Osteoblast (primary cell): Measurements from ENCODE around the gene HFE. TPM values are rescaled to one million over a fixed set of nuclear protein-coding genes. Genes with fewer than 3 reads are reported as not detected.

ENCODE experiments used
- DNase-seq: peaks from one replicate; pipeline ENCODE4 v3.0.0; 2011; ENCODE audit warnings: low spot score, mixed read lengths; ENCODE audit not compliant: insufficient read length; ENCODE audit errors: missing footprints
- H2AFZ ChIP-seq: 2 replicates; pipeline ENCODE4 v1.6.0; 2011; ENCODE audit warnings: mild to moderate bottlenecking, low read length
- H3K27ac ChIP-seq: 2 replicates; pipeline ENCODE4 v1.5.1; 2011; ENCODE audit warnings: mild to moderate bottlenecking, low read depth, low read length, moderate library complexity
- H3K27me3 ChIP-seq: 2 replicates; pipeline ENCODE4 v1.6.0; 2012; ENCODE audit warnings: mild to moderate bottlenecking, control low read depth, inconsistent platforms, low read length, moderate library complexity; ENCODE audit not compliant: insufficient read depth
- H3K36me3 ChIP-seq: 2 replicates; pipeline ENCODE4 v1.5.1; 2011; ENCODE audit warnings: mild to moderate bottlenecking, low read length, control low read depth, moderate library complexity; ENCODE audit not compliant: insufficient read depth
- H3K4me1 ChIP-seq: 2 replicates; pipeline ENCODE4 v1.5.1; 2011; ENCODE audit warnings: mild to moderate bottlenecking, low read length, control low read depth, moderate library complexity; ENCODE audit not compliant: insufficient read depth
- H3K4me2 ChIP-seq: 2 replicates; pipeline ENCODE4 v1.6.0; 2011; ENCODE audit warnings: mild to moderate bottlenecking, low read length; ENCODE audit not compliant: insufficient read depth
- H3K4me3 ChIP-seq: fragments of 200-600 bp; sonication (generic); 3 replicates; pipeline ENCODE4 v1.5.1; 2012; ENCODE audit warnings: mild to moderate bottlenecking, low read length, inconsistent platforms; ENCODE audit not compliant: insufficient read depth
- H3K79me2 ChIP-seq: 2 replicates; pipeline ENCODE4 v1.6.0; 2012; ENCODE audit warnings: mild to moderate bottlenecking, low read length, control low read depth, inconsistent platforms; ENCODE audit not compliant: insufficient read depth
- H3K9me3 ChIP-seq: 2 replicates; pipeline ENCODE4 v1.5.1; 2011; ENCODE audit warnings: low read depth, low read length, control low read depth
- H4K20me1 ChIP-seq: 2 replicates; pipeline ENCODE4 v1.6.0; 2012; ENCODE audit warnings: mild to moderate bottlenecking, low read length, control low read depth; ENCODE audit not compliant: insufficient read depth
- CTCF ChIP-seq: IDR thresholded peaks from 2 replicates; pipeline ENCODE4 v1.5.1; 2011; ENCODE audit warnings: mild to moderate bottlenecking, low read depth, low read length, moderate library complexity; ENCODE audit errors: extremely low read depth
- total RNA-seq: library from RNA; depleted of rRNA; stranded (reverse); fragments of >200 nt; gene quantifications from 2 replicates; pipeline ENCODE4 v1.2.3, GENCODE V29; 2012

Gene HFE
- total RNA-seq, 1 donor, result 14.1 TPM

- H3K27me3 ChIP-seq, result no peaks in the 10 kb centered on the region
- peaks cover 21% of the 10 kb centered on the region for H3K36me3 ChIP-seq
- no peak overlapping the region for H3K4me3 ChIP-seq
- peaks cover 46% of the 10 kb centered on the region for H3K79me2 ChIP-seq
- no peak overlapping the region for H3K4me2 ChIP-seq
- H3K4me1 ChIP-seq, result peaks cover 12% of the 10 kb centered on the region
- H4K20me1 ChIP-seq, result peaks cover 34% of the 10 kb centered on the region
- DNase-seq, result no peak
- no peak overlapping the region for H2AFZ ChIP-seq
- no peak overlapping the region for H3K27ac ChIP-seq
- TF ChIP-seq CTCF, result no peak
- no peaks in the 10 kb centered on the region for H3K9me3 ChIP-seq
Observed at GRCh38 chr6:26129656-26130055, 42.4 kb downstream of the HFE start.

GRCh38 chr6:26130581-26131249 is 43.5 kb downstream of the HFE start:
- peaks cover 25% of the 10 kb centered on the region for H4K20me1 ChIP-seq
- H2AFZ ChIP-seq, result no peak overlapping the region
- DNase-seq, result no peak
- peaks cover 12% of the 10 kb centered on the region for H3K4me1 ChIP-seq
- no peak for TF ChIP-seq CTCF
- H3K79me2 ChIP-seq, result peaks cover 36% of the 10 kb centered on the region
- H3K9me3 ChIP-seq, result no peaks in the 10 kb centered on the region
- H3K4me3 ChIP-seq, result no peak overlapping the region
- no peak overlapping the region for H3K27ac ChIP-seq
- peaks cover 21% of the 10 kb centered on the region for H3K36me3 ChIP-seq
- H3K27me3 ChIP-seq, result no peaks in the 10 kb centered on the region
- H3K4me2 ChIP-seq, result no peak overlapping the region

GRCh38 chr6:26131618-26132017 is 44.4 kb downstream of the HFE start:
- Histone ChIP-seq H3K4me3 (no peak overlapping the region), H3K4me2 (no peak overlapping the region), H3K36me3 (peaks cover 21% of the 10 kb centered on the region), H2AFZ (no peak overlapping the region), H4K20me1 (peaks cover 16% of the 10 kb centered on the region), H3K9me3 (no peaks in the 10 kb centered on the region), H3K4me1 (peaks cover 8% of the 10 kb centered on the region), H3K79me2 (peaks cover 27% of the 10 kb centered on the region), H3K27me3 (no peaks in the 10 kb centered on the region), H3K27ac (no peak overlapping the region)
- no peak for DNase-seq
- no peak for TF ChIP-seq CTCF

GRCh38 chr6:26133730-26134129 is 46.5 kb downstream of the HFE start:
- Histone ChIP-seq H3K4me1 (no peaks in the 10 kb centered on the region), H3K27ac (no peak overlapping the region), H3K9me3 (no peaks in the 10 kb centered on the region), H3K27me3 (no peaks in the 10 kb centered on the region), H3K36me3 (peaks cover 19% of the 10 kb centered on the region), H3K4me3 (no peak overlapping the region), H4K20me1 (peaks cover 8% of the 10 kb centered on the region), H2AFZ (no peak overlapping the region), H3K4me2 (no peak overlapping the region), H3K79me2 (peaks cover 9% of the 10 kb centered on the region)
- TF ChIP-seq CTCF, result no peak
- no peak for DNase-seq
